ENCODE data around the gene AURKB.
"Not testable (repeated sequence)": the region's sequence is repeated elsewhere in the genome, so short reads cannot be mapped to it uniquely, and the experiment has no call there.

The AURKB gene

DNA sequence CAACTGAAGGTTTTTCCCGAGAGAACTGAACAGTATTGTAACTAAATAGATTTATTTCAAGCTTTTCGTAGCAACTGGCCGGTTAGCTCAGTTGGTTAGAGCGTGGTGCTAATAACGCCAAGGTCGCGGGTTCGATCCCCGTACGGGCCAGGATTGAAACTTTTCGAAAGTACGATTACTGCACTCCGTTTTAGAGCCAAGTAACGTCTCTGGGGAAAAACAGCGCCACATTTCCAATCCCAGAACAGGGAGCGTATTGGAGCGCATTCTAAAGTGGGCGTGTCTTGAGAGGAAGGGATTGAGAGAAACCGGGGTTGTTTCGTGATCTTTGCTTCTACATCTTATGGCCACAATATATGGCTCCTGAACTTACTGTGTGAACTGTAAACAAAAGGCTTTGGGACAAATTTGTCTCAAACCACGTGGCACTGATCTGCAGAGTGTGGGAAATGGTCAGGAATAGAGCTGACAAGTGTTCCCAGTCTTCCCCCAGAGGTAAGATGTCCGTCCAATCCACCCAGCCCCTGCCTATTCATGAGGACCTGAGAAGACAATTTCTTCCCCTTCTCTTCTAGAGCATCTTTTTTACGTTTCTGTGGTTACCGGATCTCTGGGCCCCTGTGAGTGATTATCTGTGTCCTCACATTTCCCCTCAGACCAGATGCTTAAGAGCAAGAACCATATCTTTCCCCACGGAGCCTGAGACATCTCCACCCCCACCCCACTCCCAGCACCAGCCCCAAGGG lies 22.7 kb downstream of the AURKB start:
- DNase-seq, result peak; percentile 100

DNA sequence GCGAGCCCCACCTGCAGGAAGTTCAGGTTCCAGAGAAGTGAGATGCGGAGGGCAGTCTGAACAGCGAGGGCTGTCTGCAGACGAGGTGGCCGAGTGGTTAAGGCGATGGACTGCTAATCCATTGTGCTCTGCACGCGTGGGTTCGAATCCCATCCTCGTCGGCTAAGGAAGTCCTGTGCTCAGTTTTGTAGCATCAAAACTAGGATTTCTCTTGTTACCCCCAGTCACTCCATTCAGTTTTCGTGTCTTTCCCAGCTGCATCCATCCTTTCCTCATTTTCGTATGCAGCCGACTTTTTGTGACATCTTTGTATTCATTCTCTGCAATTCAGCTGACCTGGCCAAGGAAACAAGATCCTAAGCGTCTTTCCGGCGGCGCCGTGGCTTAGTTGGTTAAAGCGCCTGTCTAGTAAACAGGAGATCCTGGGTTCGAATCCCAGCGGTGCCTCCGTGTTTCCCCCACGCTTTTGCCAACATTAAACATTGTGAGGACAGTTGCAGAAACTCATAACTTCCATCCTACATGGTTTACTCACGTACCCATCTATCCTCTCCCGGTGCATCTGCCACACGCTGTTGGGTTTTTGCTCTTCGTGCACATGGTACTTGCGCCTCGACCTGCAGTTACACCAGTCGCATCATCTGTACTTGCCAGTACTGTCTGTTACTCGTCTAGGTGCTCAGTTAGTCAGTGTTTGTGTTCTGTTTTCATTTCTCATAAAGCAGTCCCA lies 23.4 kb downstream of the AURKB start:
- peak; percentile 97 for DNase-seq

DNA sequence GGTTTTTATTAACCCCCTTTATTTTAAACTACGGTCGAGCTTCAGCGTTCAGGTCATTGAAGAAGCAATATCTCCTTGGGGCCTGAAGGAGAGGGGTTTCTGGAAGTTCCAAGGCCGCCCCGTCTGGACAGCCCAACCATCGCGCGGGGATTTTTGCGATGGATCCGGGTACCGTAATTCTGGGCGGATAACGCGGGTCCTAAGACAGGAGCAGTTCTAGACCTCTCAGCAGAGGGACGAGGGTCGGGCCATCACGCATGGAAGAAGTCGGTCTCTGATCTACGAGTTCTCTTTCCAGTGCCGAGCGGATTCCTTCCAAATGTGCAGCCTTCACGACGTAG lies 24.0 kb downstream of the AURKB start:
- no peak for DNase-seq

DNA sequence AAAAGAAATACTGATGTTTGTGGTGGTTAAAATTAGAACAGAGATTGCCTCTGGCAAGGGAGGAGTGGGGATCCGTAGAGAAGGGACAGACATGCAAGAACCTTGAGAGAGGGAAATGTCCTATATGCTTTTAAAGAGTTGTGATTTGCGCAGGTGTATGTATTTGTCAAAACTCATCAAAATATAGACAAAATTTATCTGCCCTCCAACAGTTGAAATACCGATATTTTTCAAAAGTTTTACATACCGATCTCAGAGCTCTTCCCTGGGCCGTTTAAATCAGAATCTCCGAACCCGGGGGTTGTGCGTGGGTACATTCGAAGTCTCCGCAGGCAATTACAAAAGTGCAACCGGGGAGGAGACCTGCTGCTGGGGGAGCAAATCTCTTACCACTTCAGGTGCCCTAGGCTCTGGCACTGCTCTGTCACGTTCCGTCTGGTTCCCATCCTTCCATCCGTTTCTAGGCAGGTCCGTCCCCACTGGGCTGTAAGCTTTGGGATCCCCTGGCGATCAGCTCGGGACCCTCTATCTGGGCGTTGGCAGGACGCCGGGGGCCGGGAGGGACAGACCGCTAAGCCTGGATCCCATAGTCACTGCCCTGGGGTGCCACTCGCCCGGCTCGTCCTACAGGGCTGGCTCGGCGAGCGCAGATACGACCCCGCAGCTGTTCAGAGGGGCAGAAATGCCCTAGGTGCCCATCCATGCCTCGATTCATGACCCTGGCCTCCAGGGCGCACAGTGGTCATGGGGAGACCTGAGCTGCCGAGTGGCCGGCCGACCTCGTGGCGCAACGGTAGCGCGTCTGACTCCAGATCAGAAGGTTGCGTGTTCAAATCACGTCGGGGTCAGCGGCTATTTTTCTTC lies 24.6 kb downstream of the AURKB start:
- peak; percentile 70 for DNase-seq

DNA sequence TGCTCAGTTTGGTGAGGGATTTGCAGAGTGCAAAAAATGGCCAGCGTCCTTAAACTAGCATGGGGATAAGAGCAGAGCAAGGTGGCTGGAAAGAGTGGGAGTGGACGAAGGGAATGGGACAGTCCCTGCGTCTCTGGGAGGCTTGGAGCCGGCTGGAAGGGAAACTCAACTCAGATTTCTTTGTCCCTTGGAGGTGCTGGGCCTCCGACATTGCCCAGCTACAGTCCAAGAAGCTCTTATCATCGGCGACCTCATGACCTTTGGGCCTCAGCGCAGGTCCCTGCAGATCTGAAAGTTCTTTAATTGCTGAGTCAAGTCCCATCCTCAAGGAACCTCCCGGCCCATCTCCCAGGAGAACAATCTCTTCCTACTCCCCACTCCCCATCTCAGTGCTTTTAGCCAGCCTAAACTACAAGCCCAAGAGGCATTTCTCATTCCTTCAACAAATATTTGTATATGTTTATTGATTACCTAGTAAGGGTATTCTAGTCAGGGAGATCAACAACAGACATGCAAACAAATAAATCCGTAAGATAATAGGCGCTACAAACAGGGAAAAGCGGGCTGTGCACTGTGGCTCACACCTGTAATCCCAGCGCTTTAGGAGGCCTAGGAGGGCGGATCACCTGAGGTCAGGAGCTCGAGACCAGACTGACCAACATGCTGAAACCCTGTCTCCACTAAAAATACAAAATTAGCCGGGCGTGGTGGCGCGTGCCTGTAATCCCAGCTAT lies 33.2 kb downstream of the AURKB start:
- DNase-seq, result no peak

DNA sequence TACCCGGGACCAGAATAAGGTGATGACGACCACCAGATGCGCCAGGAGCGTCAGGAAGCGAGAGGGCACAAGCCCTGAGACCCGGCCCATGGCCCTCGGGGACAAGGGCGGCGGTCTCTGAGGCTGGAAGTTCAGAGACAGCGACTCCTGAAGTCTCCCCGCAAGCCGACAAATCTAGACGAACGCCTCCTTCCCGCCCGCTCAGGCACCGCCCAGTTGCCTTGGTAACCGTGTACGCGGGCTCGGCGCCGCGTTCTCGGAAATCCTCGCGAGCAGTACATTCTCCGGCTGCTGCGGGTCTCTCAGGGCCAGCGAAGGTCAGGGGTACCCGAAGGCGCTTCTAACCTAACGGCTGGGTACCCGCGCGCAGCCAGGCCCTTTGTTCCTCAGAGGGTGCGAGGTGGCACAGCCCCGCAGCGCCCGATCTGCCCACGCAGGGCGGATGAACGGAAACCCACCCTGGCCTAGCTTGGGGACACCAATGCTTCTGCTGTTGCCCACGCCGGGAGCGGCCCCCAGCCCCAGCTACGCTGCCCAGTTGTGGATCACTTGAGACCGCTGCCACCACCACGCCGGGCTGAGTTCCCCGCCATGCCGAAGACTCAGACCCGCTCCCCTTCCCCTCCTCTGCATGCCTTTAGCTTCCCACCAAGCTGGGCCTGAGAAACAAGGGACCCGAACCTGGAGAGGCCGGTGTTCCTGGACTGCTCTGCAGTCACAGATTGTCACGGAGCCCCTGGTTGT lies 34.0 kb downstream of the AURKB start, which contains the start of gene TMEM107:
TSS of gene TMEM107 (minus strand) at position 184 of the 744 bp plus-strand sequence. CDS start at position 90, 94 bp downstream.
- DNase-seq, result peak; percentile 84

DNA sequence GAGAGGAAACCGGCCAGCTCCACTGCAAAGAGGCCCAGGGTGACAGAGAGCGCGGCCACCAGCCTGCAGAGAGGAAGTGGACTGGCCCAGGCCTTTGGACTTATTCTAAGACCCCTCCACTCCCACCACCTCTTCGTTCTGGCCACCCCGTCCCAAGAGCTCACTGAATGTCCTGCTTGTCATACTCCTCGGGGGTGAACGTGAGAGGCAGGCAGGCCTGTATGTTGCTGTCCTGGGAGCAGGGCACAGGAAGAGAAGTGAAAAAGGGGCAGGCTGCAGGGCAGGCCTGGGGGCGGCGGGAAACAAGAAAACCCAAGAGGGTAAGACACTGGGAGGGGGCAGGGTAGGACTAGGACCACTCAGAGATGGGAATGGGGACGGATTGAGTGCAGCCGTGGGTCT lies 34.6 kb downstream of the AURKB start:
- no peak for DNase-seq

DNA sequence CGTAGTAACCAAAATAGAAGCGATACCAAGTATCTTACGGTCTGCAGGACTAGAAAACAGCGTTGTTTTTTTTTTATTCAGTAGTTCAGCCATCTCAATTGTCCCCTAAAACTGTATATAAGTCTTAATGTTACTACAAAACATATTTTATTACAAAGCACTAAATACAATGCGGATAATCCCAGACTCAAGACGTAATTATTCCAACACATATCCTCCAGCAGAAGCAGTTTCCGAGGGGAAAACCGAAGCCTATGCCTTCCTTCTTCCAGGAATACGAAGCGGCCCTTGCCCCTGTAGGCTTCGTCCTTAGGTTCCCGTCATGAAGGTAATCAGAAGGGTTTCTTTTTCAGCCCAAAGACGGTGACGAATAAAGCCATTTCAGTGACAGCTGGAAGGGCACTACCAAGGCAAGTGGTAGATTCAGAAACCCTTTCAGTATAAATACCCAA lies 36.5 kb downstream of the AURKB start:
- DNase-seq, result peak; percentile 42

DNA sequence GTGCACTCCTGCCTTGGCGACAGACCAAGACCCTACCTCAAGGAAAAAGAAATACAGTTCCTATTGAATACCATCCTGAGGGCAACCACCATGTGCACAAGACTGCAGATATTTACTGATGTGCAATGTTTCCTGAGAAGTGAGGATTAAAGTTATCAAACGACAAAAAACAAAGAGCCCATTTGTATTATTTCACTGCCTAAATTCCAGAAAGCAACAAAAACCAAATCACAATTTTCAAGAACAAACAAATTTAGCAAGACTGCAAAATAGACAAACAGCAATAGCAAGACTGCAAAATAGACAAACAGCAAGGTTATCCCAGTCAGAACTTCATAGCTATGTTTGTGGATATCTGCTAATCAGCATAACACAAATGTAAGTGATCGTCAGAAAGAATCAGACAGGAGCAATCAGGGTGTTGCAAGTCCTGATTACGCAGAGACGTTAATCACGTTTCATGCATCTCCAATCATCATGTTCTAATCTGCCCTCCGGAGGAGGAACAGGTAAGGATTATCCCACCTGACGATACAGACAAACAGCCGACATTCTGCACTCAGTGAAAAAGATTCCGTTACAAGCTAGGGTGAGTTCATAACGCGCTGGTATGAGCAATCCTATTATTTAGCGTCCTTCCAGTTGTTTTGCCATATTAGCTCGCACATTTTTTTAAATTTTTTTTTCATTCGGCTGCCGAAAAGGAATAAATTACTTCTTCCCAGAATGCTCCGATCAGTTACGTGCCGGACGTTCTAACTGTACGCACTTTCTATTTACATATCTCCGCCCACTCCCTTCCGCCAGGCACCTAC lies 37.1 kb downstream of the AURKB start:
- peak; percentile 99 for DNase-seq

DNA sequence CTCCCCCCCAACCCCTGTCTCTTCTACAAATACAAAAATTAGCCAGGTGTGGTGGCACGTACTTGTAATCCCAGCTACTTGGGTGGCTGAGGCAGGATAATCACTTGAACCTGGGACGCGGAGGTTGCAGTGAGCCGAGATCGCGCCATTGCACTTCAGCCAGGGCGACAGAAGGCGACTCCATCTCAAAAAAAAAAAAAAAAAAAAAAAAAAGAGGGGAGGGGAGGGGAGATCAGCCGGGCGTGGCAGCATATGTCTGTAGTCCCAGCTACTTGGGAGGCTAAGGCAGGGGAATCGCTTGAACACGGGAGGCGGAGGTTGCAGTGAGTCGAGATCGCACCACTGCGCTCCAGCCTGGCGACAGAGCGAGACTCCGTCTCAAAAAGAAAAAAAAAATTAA lies 40.2 kb downstream of the AURKB start:
- not testable (repeated sequence) for DNase-seq

DNA sequence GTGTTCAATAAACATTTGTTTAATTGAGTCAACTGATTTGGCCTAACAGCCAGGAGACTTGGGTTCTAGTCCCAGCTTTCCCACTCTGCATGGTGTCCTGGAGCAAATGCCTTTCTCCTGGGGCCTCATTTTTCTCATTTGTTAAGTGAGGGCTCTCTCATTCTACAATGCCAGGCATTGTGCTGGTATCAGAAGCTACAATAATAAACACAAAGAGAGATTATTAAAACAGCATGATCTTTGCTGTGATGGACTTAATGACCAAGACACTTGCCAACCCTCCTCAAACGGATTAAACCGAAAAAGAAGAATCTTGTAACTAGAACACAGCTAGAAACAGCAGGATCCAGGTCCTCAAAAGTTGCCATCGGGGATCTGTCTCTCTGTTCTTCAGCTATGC lies 42.8 kb downstream of the AURKB start:
- DNase-seq, result no peak

DNA sequence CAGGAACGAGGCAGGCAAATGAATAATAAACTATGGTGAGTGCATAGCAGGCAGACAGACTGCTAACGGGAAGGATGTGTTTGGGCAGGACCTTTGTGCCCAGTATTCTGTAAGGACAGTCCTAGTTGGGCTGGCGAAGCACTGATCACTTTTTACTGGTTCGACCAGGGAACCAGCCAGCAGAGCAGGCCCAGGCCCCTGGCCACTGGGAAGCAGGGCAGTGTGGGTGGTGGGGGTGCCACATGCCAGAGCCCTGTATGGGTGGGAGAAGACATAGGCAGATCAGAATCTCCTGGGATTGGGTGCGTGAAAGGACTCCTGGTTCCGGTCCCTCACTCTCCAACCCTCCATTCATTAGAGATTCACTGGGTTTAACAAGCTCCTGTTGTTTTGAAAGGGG lies 43.6 kb downstream of the AURKB start:
- DNase-seq, result no peak

DNA sequence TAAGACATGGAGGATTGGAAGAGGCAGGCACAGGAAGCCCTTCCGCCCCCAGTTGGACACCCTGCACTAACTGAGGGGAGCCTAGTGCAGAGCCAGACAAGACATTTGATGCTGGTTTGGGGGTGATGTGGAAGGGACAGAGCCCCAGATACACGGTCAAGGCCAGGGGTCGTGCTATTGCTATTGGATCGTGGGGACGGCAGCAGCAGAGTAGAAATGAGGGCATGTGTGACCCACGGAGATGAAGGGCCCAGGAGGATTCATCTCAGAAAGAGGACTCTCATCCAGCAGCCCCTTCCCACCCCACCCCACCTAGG lies 45.6 kb downstream of the AURKB start:
- DNase-seq, result no peak

DNA sequence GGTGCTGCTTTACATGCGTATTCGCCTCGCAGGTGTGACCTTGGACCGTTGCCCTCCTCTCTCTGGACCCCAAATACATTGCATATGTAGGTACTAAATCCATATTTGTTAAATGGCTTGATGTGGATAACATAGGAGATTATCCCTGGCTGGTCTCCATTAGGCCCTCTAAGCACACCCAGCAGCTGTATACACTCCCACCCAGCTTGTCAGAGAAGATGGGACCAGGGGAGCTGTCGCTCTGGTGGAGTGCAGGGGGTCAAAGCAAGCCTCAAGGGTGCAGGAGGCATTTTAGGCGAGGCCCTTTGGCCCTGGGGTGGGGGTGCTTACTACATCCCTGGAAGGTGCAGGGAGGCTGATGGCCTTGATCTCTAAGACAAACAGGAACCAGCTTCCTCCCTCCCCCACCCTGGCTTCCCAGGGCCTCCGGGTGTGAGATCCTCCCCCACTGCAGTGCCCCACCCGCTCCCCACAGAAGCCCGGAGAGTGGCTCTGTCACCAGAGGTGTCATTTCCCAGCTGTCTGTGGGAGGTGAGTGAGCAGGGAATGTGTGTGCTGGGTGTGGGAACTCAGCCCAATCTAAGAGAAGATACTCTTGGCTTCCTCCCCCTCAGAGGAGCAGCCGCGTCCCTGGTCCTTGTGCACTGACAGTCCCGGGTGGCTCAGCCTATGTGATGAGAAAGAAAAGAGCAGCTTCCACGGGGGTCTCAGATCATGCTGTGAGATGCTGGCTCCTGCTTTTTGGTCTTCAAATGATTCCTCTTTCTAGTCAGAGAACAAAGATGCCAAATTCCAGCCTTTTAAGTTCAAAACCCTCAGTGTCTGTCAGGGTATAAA lies 46.2 kb downstream of the AURKB start:
- DNase-seq, result peak; percentile 70

DNA sequence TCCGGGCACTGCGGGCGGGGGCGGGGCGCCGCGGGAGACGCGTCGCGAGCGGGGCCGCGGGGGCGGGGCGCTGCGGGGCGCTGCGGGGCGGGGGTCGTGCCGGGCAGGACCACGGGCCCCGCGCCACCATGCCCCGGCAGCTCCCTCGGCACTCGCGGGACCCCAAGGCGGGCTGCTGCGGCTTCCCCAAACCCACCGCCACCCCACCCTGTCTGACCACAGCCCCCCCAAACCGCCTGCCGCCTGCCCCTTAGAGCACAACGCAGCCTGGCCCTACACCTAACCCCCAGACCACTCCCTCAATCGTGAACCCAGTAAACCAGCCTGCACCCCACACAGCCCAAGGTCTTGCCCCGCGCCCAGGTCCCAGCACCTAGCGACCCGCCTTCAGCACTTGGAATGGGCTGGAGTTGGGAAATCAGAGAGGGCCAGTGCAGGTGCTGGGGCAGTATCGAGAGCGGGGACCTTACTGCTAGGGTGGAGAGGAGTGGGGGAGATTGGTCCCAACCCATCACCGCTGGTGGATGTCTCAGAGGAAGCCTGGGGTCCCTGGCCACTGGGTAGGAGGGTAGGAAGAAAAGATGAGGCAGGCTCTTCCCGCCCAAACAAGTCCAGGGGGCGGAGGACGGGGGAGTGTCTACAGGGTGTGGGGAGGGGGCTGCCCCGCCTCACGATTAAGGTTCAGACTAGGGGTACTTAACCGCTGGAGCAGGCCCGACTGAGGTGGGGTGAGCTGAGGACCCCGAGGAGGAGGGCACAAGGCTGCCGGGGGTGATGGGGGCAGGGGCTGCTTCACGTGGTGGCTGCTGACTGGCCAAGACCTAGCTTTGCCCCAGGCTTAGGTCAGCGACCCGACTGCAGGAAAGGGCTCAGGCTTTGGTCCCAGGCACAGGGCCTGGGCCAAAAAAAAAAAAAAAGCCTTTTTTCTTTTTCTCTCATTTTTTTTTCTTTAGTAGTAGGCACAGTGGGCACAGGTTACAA lies 47.1 kb downstream of the AURKB start:
- no peak for DNase-seq

DNA sequence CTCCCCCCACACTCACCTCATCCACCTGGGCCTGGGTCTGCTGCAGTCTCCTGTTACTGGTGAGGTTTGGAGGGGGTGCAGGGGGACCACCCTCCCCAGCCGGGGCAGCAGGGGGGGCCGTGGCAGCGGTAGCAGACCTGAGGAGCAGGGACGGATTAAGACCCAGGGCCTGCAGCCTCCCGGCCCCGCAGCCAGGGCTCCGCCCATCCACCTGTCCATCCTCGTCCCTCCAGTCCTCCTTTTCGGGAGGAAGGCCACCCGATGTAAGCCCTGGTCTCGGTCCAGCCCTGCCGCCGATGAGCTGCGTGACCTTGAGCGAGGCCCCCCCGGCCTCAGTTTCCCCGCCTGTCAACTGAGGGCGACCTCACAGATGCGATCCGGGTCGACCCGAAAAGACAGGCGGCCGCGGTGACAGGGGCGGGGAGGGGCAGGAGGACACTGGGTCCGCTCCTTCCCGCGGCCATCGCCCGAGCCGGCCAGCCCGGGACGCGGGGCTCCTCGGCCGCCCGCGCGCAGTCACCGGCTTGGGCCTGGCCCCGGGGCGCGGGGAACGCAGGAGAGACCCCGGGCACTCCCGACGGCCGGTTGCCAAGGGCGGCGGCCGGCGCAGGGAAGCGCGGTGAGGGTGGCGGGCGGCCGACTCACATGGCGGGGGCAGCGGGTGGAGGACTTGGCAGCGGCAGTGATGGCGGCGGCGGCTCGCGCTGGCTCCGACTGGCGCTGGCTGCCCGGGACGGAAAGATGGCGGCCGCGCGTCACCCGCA lies 48.0 kb downstream of the AURKB start, which contains the start of gene VAMP2:
TSS of gene VAMP2 (minus strand) at position 716 of the 764 bp plus-strand sequence. CDS start at position 647, 69 bp downstream.
- peak; percentile 77 for DNase-seq

DNA sequence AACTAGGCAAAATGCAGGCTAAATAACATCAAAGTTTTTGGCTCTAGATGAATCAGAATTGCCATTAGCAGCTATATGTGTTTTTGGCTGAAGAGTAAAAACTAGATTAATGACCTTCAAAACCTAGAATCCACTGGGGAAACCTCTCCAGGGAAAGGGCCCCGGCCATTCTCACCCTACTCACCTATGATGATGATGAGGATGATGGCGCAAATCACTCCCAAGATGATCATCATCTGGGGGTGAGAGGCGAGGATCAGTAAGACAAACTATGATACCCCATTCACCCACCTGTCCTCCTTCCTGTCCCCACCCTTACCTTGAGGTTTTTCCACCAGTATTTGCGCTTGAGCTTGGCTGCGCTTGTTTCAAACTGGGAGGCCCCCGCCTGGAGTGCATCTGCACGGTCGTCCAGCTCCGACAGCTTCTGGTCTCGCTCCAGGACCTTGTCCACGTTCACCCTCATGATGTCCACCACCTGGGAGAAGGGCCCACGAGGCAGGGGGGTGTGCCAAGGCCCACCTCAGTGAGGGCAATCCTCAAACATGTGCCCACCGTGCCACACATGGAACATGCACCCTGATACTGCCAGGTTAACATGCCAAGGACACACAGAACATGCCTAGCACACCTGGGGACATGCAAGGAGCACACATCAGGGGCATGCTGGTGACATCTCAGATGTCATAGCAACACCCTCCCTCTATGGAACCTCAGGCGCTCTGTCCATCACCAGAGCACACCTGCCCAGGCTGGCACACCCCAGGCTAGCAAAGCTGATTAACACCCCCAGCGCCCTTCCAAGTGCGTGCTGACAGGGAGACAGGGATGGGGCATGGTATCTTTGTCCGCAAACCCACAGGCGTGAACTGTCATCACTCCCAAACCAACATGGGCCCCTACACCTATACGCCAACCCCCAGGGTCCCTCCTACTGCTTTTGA lies 48.8 kb downstream of the AURKB start:
- DNase-seq, result no peak

All from fibroblast of skin of right biceps (primary cell).